Psoas muscle (tissue), 8 donors: ENCODE measurements around the gene ZNF451. TPM values are rescaled to one million over a fixed set of nuclear protein-coding genes. Genes with fewer than 3 reads are reported as not detected.

ENCODE experiments used
- ATAC-seq, 4 donors: fragments of 200-7000 bp; cut with Tn5 transposase; one replicate each; pipeline ENCODE4 v1.9.1; 2020; ENCODE audit warnings: moderate library complexity in 3 of 4, mild to moderate bottlenecking in 2 of 4
- DNase-seq, 2 donors: peaks; one replicate each; pipeline ENCODE4 v3.0.0-alpha.2; 2020
- H3K27ac ChIP-seq: fragments of 200-600 bp; one replicate; pipeline ENCODE4 v1.8.0; 2022
- H3K27me3 ChIP-seq, 3 donors: fragments of 200-600 bp in 1 of 3; one replicate each; pipeline versions ENCODE4 v1.6.1 to v1.8.0; 2013 to 2022; ENCODE audit warnings: low read length in 2 of 3, mild to moderate bottlenecking in 2 of 3, moderate library complexity in 1 of 3; ENCODE audit not compliant: insufficient read depth in 3 of 3
- H3K36me3 ChIP-seq, 2 donors: fragments of 200-600 bp in 1 of 2; one replicate each; pipeline versions ENCODE4 v1.6.1 to v1.8.0; 2013 to 2022; ENCODE audit warnings: low read depth in 1 of 2, mild to moderate bottlenecking in 1 of 2, moderate library complexity in 1 of 2; ENCODE audit not compliant: insufficient read depth in 1 of 2
- H3K4me1 ChIP-seq: fragments of 200-600 bp; one replicate; pipeline ENCODE4 v1.8.0; 2022
- H3K4me3 ChIP-seq: fragments of 200-600 bp; one replicate; pipeline ENCODE4 v1.8.0; 2022; ENCODE audit warnings: mild to moderate bottlenecking
- H3K9me3 ChIP-seq: fragments of 200-600 bp; one replicate; pipeline ENCODE4 v1.8.0; 2022
- WGBS, 3 donors: extraction: QIAGEN DNeasy Blood & Tissue Kit; methylation state at CpG; one replicate each; pipeline versions ENCODE4 v1.1.6 to v1.1.7; 2013; 5-methylcytosine and 5-hydroxymethylcytosine counted together
- intact Hi-C, 2 donors: fragments of 100-400 bp; cut with DNase I; formaldehyde crosslinking; loops; one replicate each; pipeline versions ENCODE4 v1.11.0 to v1.14.2; 2022
- polyA plus RNA-seq, 3 donors: library from polyadenylated mRNA; stranded (reverse); fragments of 200-250 nt; gene quantifications; one replicate each; pipeline ENCODE4 v1.2.3, GENCODE V29; 2013
- total RNA-seq, 4 donors: library from RNA; stranded (reverse); fragmentation: NEBNext Ultra II Directional in 2 of 4; extraction: Animal tissue kit (Norgen Biotek cat#: 25700) in 2 of 4; gene quantifications; one replicate each; pipeline versions ENCODE4 v1.2.1 to v1.2.4, GENCODE V29; 2021 to 2023
- TF ChIP-seq, protein P1 (sequence below): fragments of 200-600 bp; IDR thresholded peaks from one replicate; pipeline ENCODE4 v1.8.0; 2022; ENCODE audit warnings: antibody characterized with exemption
- donor health status: healthy with polysubstance abuse.
- donor health status: DM: no; HTN: no; CAD: no; lungs with moderate emphysema.
- donor health status: Bipolar disorder and iron deficiency.
- donor health status: healthy.
- donor health status: DM: yes; HTN: yes; CAD: no.
- donor health status: DM: no; HTN: no; CAD: no.
- donor health status: DM: no; HTN: no; CAD: no.
- donor health status: DM: yes; HTN: yes; CAD: no.

ZNF451 gene
- total and polyA plus RNA-seq, 7 donors: 6.3 to 27.6 (median 20.4) TPM

DNA sequence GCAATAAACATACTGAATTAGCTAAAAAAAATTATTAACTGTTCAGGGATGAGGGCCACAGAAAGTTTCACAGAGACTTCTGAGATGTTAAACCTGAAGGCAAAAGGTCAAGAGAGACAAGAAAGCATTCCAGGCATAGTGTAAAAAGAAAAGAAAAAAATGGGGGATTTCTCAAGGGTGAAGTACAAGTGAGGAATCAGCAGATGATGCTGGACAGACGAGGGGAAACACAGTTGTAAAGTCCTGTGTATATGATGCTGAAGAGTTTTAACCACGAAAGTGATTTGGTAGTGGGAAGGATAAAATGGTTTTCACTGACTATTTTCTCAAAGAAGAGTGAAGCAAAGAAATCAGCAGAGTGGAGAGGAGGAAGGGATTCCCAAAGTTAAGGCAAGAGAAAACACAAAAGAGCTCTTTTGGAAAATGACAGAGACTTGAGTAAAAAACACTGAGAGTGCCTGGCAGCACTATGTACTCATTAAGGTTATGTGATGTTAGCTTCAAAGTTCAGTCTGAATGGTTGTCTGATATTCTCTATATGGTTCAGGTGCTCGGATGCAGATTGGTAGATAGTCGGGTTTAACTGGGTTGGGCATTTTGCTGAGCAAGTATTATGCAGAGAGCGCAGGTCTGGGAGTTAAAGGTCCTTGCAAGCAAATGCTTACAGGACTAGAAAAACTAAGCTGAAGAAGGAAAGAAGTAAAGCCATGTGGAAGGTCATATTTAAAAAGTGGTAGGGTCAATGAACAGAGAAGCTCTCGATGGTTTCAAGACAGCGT lies 115.8 kb downstream of the ZNF451 start:
- no peaks in the 10 kb centered on the region for H3K4me1 ChIP-seq
- TF ChIP-seq, protein P1, sequence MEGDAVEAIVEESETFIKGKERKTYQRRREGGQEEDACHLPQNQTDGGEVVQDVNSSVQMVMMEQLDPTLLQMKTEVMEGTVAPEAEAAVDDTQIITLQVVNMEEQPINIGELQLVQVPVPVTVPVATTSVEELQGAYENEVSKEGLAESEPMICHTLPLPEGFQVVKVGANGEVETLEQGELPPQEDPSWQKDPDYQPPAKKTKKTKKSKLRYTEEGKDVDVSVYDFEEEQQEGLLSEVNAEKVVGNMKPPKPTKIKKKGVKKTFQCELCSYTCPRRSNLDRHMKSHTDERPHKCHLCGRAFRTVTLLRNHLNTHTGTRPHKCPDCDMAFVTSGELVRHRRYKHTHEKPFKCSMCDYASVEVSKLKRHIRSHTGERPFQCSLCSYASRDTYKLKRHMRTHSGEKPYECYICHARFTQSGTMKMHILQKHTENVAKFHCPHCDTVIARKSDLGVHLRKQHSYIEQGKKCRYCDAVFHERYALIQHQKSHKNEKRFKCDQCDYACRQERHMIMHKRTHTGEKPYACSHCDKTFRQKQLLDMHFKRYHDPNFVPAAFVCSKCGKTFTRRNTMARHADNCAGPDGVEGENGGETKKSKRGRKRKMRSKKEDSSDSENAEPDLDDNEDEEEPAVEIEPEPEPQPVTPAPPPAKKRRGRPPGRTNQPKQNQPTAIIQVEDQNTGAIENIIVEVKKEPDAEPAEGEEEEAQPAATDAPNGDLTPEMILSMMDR: no peak
- no peaks in the 10 kb centered on the region for H3K36me3 ChIP-seq
- ATAC-seq (no peak), DNase-seq (no peak)
- no peaks in the 10 kb centered on the region for H3K27me3 ChIP-seq
- 86 to 91% (median 90%) methylated on average over 7 of the region's 7 CpGs for whole genome bisulfite sequencing, 3 donors
- intact Hi-C loops: no loop called here
- H3K27ac ChIP-seq: no peak overlapping the region
- H3K4me3 ChIP-seq: no peak overlapping the region
- H3K9me3 ChIP-seq: no peaks in the 10 kb centered on the region

DNA sequence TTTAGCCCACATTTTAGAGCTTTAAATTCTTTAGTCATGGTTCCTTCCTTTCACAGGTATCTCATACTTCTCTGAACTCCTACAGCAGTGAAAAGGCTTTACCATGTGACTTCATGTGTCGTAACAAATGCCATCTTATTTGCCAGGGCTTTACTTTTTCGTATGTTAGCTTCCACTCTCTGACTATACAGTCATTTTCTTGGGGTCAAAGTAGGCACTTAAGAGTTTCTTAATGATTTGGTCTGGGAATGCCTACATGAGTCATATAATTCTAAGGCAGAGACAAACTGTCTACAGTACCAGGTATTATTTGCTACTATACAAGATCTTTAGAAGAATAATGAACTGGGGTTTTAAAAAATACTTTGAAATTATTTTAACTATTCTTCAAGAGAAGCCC lies 117.2 kb downstream of the ZNF451 start:
- intact Hi-C loops: no loop called here
- no peaks in the 10 kb centered on the region for H3K36me3 ChIP-seq

DNA sequence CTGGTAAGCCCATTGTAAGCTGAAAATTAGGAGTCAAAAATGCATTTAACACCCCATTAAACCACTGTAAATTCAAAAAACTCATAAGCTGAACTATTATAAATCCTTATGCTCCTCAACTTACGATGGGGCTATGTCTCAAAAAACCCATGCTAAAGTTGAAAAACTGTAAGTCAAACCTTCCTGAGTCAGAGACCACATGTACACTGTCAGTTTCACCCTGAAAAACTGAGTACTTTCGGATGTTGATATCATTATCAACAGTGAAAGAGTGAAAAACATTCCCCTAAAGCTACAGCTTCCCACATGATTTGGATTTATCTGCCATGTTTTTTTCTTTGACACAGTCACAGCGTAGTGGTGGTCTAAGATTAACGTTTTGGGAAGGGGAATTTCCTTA lies 117.9 kb downstream of the ZNF451 start:
- Histone ChIP-seq H3K27me3 (no peaks in the 10 kb centered on the region), H3K9me3 (no peaks in the 10 kb centered on the region), H3K4me1 (no peaks in the 10 kb centered on the region), H3K4me3 (no peak overlapping the region), H3K27ac (no peak overlapping the region), H3K36me3 (no peaks in the 10 kb centered on the region)
- DNase-seq (no peak), ATAC-seq (no peak)
- intact Hi-C loops: no loop called here
- TF ChIP-seq, protein P1: no peak
- WGBS, 3 donors: 93 to 94% (median 94%) methylated on average over 4 of the region's 4 CpGs

More for the DNA sequence above, 117.2 kb downstream of the ZNF451 start:
- TF ChIP-seq, protein P1: no peak
- no peaks in the 10 kb centered on the region for H3K27me3 ChIP-seq
- DNase-seq (no peak), ATAC-seq (no peak)
- no peak overlapping the region for H3K27ac ChIP-seq
- H3K9me3 ChIP-seq: no peaks in the 10 kb centered on the region
- H3K4me1 ChIP-seq: no peaks in the 10 kb centered on the region
- H3K4me3 ChIP-seq: no peak overlapping the region
- WGBS, 3 donors: 83 to 89% (median 85%) methylated on average over 2 of the region's 2 CpGs

DNA sequence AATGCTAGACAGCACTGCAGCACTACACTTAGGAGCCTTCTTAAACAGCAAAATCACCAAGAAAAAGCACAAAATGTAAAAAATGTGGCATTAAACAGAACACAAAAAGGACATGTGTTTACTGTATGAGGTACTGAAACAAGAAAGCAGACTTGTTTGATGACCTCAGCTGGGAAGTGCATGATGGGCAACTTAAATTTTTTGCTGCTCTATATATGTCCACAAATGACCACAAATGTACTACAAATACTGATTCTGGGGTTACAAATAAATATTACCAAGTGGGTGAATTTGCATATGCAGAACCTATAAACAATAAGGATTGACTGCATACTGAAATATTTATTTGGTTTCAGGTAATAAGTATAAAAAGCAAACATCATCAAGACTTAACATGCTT lies 119.0 kb downstream of the ZNF451 start:
- Histone ChIP-seq H3K4me3 (no peak overlapping the region), H3K4me1 (no peaks in the 10 kb centered on the region), H3K36me3 (no peaks in the 10 kb centered on the region), H3K27me3 (no peaks in the 10 kb centered on the region), H3K9me3 (no peaks in the 10 kb centered on the region), H3K27ac (no peak overlapping the region)
- intact Hi-C loops: no loop called here
- TF ChIP-seq, protein P1: no peak
- ATAC-seq: no peak
- DNase-seq: no peak

DNA sequence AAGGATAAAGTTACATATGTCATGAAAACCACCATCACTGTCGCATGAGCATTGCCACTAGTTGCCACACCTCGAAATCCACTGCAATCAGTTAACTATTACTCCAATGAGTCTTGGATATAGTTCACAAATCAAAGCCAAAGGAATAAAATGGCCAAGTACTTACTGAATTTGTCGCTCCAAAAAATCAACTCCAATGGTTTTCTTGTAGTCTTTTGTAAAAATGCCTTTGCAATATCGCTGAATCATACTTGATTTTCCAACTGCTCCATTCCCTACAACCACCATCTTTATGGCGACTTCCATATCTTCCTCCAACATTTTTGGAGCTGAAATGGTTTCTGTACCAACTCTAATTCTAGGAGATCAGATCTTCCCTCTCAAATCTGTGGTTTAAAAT lies 120.1 kb downstream of the ZNF451 start:
- DNase-seq: no peak
- Histone ChIP-seq H3K9me3 (no peaks in the 10 kb centered on the region), H3K36me3 (no peaks in the 10 kb centered on the region), H3K4me3 (no peak overlapping the region), H3K27ac (no peak overlapping the region), H3K27me3 (no peaks in the 10 kb centered on the region), H3K4me1 (no peaks in the 10 kb centered on the region)
- ATAC-seq: no peak
- TF ChIP-seq, protein P1: no peak
- 95 to 97% (median 97%) methylated on average over 5 of the region's 5 CpGs for WGBS, 3 donors
- intact Hi-C loops: no loop called here
